GM18517 (cell line): ENCODE data around the gene MEAK7.
"Not testable (repeated sequence)": the region's sequence is repeated elsewhere in the genome, so short reads cannot be mapped to it uniquely, and the experiment has no call there.

ENCODE experiments used
- ATAC-seq: cut with Tn5 transposase; IDR thresholded peaks from one replicate; pipeline ENCODE4 v1.9.1; 2021; ENCODE audit warnings: mild to moderate bottlenecking, moderate library complexity; ENCODE audit not compliant: unreplicated experiment

The MEAK7 gene

GRCh38 chr16:84532855-84533486, 28.5 kb upstream of the MEAK7 start:
- ATAC-seq: no peak

DNA sequence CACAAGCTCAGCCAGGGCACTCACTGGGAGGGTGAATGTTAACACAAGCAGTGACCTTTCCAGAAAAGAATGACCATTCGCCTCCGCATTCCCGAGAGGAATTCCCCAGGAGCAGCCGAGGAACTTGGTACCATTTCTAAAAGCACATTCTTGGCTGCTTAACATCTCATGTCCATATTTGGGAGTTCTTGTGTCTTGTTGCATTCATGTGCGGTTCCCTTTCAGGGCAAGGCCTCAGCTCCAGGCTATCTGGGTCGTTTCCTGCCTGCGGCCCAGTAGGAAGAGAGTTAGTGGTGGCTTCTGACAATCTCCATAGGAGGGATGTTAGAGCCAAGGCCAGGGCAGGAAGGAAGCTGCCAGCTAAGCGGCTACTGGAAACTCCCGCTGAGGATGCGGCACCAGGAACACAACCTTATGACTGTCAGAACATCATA, 27.8 kb upstream of the MEAK7 start:
- ATAC-seq: no peak

DNA sequence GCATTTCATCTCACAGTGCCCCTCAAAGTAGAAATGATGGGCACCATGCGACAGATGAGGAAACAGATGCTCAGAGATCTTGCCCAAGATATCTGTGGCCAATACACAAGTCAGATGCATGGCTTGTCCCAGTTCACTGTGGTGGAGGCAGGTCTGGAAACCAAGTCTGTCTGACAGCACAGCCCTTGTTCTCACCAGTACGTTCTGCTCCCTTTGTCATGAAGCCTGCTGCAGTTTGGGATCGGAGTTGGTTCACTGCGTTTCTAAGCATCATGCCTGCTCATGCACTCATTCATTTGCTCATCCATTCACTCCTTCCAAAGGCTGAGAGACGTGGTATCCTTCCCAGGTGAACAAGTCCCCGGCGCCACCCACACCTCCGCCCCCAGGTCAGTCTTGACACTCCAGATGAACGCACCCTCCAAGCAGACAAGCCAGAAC, 27.2 kb upstream of the MEAK7 start:
- ATAC-seq: no peak

GRCh38 chr16:84530590-84530989, 26.1 kb upstream of the MEAK7 start:
- no peak for ATAC-seq

- no peak for ATAC-seq
Observed at GRCh38 chr16:84529607-84530006, 25.1 kb upstream of the MEAK7 start.

DNA sequence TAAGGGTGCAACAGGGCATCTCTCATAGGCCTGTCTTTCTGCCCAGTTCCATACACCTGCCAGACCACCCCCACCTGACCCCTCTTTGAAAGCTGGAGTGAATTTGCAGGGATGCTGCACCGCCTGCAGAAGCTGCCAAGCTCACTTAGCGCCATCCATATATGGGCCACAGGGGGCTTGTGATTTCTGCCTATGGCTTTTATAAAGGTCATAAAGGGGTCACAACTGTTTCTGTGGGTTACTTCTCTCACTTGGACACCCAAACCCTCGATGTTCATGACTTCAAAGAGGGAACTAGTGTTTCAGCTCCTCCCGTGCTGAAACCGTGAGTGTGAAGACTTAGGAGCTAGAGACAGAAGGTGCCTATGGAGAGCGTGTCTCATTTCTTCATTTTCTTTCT, 23.9 kb upstream of the MEAK7 start:
- no peak for ATAC-seq

DNA sequence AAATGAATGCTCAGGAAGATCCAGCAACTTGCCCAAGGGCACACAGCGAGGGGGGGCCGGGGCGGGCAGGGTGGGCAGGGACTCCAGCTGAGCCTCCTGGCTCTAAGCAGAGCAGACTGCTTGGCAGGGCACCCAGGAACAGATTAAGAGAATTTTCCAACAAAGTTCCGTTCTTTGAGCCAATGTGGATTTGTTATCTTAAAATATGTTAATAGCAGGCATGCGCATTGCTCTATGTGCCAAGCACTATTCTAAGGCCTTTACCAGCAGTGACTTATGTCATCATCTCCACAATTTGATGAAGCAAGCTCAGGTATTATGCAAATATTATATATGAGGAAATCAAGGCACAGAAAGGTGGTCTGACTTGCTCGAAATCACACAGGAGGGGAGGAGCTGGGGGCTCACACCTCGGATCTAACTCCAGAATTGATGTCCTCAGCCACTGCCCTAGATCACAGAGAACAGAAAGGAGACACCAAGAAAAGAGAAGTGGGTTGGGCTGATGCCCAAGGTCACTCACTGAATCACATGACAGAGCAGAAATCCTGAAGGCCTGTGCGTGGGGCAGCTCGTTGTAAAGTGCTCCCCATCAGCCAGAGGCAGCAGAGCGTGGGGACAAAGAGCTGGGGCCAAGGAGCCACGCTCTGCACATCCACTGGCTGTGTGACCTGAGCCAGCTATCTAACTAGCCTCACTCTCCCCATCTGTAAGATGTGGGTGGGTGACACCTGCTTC, 23.2 kb upstream of the MEAK7 start:
- ATAC-seq: no peak

GRCh38 chr16:84526794-84527531, 22.5 kb upstream of the MEAK7 start:
- ATAC-seq: no peak

GRCh38 chr16:84524941-84525581, 20.6 kb upstream of the MEAK7 start:
- ATAC-seq: not testable (repeated sequence)

- ATAC-seq: no peak
Observed at GRCh38 chr16:84524346-84524920, 20.0 kb upstream of the MEAK7 start.

DNA sequence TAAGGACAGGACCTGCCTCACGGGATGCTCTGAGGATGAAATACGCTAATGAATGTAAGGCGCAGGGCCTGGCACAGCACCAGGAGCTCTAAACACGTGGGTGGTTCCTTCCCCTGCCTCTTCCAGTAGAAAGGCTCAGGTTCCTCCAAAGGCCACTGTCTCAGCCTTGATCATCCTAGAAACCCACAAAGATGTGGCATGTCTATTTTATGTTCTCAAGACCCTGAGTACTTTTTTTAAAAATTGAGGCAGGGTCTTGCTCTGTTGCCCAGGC, 17.0 kb upstream of the MEAK7 start:
- ATAC-seq: no peak

- no peak for ATAC-seq
Observed at GRCh38 chr16:84520725-84521496, 16.5 kb upstream of the MEAK7 start.

- no peak for ATAC-seq
Observed at GRCh38 chr16:84519855-84520254, 15.4 kb upstream of the MEAK7 start.

DNA sequence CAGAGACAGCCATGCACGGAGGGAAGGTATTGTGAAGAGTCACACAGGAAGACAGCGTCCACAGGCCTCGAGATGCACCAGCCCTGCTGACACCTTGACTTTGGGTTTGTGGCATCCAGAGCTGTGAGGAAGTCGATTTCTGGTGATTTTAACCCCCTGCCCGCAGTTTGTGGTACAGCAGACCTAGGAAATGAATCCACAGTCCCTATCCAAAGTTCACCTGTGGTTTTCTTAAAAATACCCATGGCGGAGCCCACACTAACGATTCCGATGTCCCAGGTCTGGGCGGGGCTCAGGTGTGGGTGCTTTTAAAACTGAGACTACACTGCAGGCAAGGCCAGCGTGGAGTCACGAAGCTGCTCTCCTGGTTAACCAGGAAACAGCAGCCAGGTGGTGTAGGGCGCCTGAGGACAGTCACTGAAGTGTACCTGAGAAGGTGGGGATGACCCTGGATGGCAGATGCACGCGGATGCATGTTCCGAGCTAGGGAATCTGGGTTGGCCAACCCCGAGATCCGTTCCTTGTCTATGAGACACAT, 14.4 kb upstream of the MEAK7 start:
- no peak for ATAC-seq

- not testable (repeated sequence) for ATAC-seq
Observed at GRCh38 chr16:84518220-84518619, 13.8 kb upstream of the MEAK7 start.

DNA sequence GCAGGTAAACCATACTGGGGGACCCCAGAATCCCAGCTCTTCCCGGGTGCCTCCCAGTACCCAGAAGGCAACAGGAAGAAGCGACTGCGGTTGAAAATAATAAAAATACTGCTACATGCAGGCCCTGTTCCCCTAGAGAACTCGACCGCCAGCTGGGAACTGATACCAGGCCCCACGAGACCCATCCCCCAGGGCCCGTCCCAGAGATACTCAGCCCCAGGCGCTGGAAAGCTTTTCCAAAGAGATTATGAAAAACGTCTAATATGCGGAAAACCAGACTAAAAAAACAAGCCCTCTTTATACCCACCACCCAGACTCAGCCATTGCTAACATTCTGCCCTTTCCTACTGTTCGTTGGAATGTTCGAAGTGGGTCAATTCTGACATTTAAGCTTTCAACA, 12.9 kb upstream of the MEAK7 start:
- no peak for ATAC-seq

- no peak for ATAC-seq
Observed at GRCh38 chr16:84514874-84515835, 10.7 kb upstream of the MEAK7 start.

DNA sequence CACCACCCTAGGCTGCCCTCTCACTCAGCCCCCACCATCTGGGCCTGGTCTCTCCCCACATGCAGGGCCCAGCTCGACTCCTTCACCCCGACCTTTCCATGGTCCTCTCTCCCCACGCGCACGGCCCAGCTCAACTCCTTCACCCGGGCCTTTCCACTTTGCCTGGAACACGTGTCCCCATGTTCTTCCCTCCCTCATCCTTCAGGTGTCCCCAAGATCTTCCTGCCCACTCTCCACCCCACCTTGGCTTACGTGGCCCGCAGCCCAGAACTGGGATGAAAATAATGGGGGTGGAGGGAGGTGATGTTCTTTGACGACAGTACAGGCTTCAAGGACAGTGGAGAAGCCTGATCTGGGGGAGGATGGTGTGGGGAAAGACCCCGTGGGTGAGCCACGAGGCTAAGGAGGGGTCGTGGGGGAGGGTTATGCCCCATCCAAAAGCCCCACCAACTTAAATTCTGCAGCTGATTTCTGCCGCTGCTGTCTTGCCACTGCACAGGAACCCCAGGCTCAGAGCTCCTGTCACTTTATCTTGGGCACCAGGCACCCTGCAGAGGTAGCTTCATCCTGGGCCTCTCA, 9.9 kb upstream of the MEAK7 start:
- no peak for ATAC-seq

DNA sequence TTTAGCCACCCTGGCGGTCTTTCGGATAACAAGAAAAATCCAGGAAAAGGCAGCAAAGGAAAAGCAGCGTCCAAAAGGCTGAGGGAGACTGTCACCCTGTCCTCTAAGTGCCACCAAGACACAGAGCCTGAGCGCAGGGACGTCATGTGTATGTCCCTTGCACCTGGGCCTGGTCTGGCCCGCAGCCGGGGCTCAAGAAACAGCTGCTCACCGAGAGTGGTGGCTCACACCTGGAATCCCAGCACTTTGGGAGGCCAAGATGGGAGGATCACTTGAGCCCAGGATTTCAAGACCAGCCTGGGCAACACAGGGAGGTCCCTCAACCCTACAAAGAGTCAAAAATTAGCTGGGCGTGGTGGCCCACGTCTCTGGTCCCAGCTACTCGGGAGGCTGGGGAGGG, 9.2 kb upstream of the MEAK7 start:
- no peak for ATAC-seq
